Neuron (in vitro differentiated cells): ENCODE measurements around the gene MCL1.
"Not testable (repeated sequence)": the region's sequence is repeated elsewhere in the genome, so short reads cannot be mapped to it uniquely, and the experiment has no call there.

Experiments
- H2AFZ ChIP-seq: one replicate; pipeline ENCODE4 v1.6.1; 2013; ENCODE audit warnings: low read depth, mild to moderate bottlenecking, inconsistent platforms, low read length, moderate library complexity
- H3K27me3 ChIP-seq: one replicate; pipeline ENCODE4 v1.6.1; 2013; ENCODE audit warnings: low read length; ENCODE audit not compliant: insufficient read depth
- H3K36me3 ChIP-seq: one replicate; pipeline ENCODE4 v1.6.1; 2013; ENCODE audit warnings: low read length; ENCODE audit not compliant: insufficient read depth
- H3K4me1 ChIP-seq: one replicate; pipeline ENCODE4 v1.6.1; 2013; ENCODE audit warnings: low read length; ENCODE audit not compliant: insufficient read depth
- H3K4me3 ChIP-seq: 2 replicates; pipeline ENCODE4 v1.5.1; 2013; ENCODE audit warnings: mild to moderate bottlenecking, low read length, moderate library complexity
- H3K9me3 ChIP-seq: one replicate; pipeline ENCODE4 v1.6.1; 2013; ENCODE audit warnings: low read length

Gene MCL1

DNA sequence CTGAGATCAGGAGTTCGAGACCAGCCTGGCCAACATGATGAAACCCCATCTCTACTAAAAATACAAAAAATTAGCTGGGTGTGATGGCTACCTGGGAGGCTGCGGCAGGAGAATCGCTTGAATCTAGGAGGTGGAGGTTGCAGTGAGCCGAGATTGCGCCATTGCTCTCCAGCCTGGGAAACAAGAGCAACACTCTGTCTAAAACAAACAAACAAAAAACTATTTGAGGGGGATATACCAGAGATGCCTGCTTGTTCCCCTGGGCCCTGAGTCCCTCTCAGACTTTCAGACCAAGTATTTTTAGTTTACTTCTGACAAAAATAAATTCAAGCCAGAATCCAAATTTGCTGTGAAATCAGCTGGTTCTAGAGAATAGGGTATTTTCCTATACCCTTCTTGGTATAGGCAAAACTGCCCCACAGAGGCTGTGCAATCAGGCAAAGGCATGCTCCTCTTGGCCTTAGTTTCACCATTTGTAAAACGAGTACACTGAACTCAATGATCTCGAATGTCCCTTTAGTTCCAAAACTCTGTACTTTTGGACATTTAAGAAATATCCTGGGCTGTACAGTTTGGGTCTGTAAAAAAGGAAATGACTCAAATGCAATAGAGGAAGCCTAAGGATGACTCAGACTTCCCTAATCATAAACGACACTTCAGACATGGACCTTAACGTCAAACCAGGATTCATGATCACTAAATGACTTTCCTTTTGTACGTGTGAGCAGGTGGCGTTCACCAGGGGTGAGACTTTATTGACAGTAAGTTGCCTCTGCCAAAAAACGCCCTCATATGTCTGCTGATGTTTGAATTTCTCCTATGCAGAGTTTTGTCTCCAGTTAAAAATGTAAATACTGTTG, 33.9 kb upstream of the MCL1 start:
- no peak overlapping the region for H3K4me3 ChIP-seq
- H2AFZ ChIP-seq = no peak overlapping the region
- no peaks in the 10 kb centered on the region for H3K9me3 ChIP-seq
- H3K36me3 ChIP-seq = peaks cover 38% of the 10 kb centered on the region
- peaks cover 20% of the 10 kb centered on the region for H3K4me1 ChIP-seq
- H3K27me3 ChIP-seq = no peaks in the 10 kb centered on the region

DNA sequence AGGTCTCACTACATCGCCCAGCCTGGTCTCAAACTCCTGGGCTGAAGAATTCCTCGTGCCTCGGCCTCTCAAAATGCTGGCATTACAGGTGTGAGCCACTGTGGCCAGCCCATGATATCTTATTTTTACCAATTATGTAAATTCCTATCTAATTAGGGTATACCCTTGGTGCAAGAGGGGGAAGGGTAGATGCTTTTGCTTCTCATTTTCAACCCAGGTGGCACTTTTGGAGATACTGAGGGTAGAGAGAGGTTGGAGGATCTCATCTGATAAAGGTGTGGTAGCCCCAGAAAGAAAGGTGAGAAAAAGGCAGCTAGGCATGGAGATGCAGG, 32.6 kb upstream of the MCL1 start:
- H3K9me3 ChIP-seq = no peaks in the 10 kb centered on the region
- peaks cover 20% of the 10 kb centered on the region for H3K4me1 ChIP-seq
- H3K4me3 ChIP-seq = no peak overlapping the region
- H3K36me3 ChIP-seq = peaks cover 31% of the 10 kb centered on the region
- H3K27me3 ChIP-seq = no peaks in the 10 kb centered on the region
- H2AFZ ChIP-seq = no peak overlapping the region

DNA sequence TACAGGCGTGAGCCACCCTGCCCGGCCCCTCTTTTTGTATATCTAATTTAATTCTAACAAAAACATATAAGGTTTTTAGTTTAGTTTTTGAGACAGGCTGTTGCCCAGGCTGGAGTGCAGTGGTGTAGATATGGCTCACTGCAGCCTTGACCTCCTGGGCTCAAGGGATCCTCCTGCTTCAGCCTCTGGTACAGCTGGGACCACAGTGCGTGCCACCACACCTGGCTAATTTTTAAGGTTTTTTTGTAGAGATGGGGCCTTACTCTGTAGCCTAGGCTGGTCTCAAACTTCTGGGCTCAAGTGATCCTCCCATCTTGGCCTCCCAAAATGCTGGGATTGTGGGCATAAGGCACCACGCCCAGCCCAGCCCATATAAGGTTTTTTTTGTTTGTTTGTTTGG, 31.2 kb upstream of the MCL1 start:
- H3K9me3 ChIP-seq = no peaks in the 10 kb centered on the region
- peaks cover 21% of the 10 kb centered on the region for H3K36me3 ChIP-seq
- no peaks in the 10 kb centered on the region for H3K27me3 ChIP-seq
- no peak overlapping the region for H2AFZ ChIP-seq
- no peak overlapping the region for H3K4me3 ChIP-seq
- peaks cover 20% of the 10 kb centered on the region for H3K4me1 ChIP-seq

GRCh38 chr1:150609732-150610131, 30.3 kb upstream of the MCL1 start:
- Histone ChIP-seq H3K4me1 (peaks cover 22% of the 10 kb centered on the region), H3K36me3 (peaks cover 14% of the 10 kb centered on the region), H2AFZ (no peak overlapping the region)

DNA sequence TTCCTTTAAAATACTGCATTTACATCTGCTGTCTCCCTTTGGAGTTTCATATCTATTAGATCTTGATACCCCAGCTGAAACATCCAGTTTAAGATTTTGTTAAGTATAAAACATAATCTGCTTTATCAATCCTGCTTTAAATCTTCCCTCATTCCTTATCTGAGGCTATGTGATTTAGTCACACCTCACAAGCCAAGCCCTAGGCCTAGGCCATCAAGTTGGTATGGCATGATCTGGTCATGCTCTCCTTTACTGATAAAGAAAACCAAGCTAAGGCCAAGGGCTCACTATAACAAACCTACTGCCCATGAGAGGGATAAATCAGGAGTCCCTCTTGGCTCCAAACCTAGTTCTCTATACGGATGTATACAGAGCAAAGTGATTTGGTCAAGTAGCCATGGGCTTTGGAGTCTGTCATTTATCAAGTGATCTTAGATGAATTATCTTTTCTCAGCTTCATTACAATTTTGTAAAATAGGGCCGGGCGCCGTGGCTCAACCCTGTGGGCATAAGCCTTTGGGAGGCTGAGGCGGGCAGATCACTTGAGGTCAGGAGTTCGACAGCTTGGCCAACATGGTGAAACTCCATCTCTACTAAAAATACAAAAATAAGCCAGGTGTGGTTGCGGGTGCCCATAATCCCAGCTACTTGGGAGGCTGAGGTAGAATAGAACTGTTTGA, 27.2 kb upstream of the MCL1 start:
- Histone ChIP-seq H3K27me3 (no peaks in the 10 kb centered on the region), H3K9me3 (no peaks in the 10 kb centered on the region), H3K36me3 (peaks cover 2% of the 10 kb centered on the region), H3K4me1 (peaks cover 29% of the 10 kb centered on the region), H2AFZ (no peak overlapping the region), H3K4me3 (no peak overlapping the region)

More at GRCh38 chr1:150609732-150610131, 30.3 kb upstream of the MCL1 start:
- no peak overlapping the region for H3K4me3 ChIP-seq
- H3K9me3 ChIP-seq = no peaks in the 10 kb centered on the region
- H3K27me3 ChIP-seq = no peaks in the 10 kb centered on the region

- H3K4me3 ChIP-seq, H3K9me3 ChIP-seq, H3K36me3 ChIP-seq, H2AFZ ChIP-seq, H3K27me3 ChIP-seq: not testable (repeated sequence)
- peaks cover 23% of the 10 kb centered on the region for H3K4me1 ChIP-seq
Measured at GRCh38 chr1:150605451-150605731, 26.0 kb upstream of the MCL1 start.

- no peaks in the 10 kb centered on the region for H3K27me3 ChIP-seq
- H3K36me3 ChIP-seq = no peaks in the 10 kb centered on the region
- H3K9me3 ChIP-seq = no peaks in the 10 kb centered on the region
- no peak overlapping the region for H3K4me3 ChIP-seq
- H3K4me1 ChIP-seq = peaks cover 14% of the 10 kb centered on the region
- H2AFZ ChIP-seq = no peak overlapping the region
Measured at GRCh38 chr1:150604226-150604588, 24.8 kb upstream of the MCL1 start.

DNA sequence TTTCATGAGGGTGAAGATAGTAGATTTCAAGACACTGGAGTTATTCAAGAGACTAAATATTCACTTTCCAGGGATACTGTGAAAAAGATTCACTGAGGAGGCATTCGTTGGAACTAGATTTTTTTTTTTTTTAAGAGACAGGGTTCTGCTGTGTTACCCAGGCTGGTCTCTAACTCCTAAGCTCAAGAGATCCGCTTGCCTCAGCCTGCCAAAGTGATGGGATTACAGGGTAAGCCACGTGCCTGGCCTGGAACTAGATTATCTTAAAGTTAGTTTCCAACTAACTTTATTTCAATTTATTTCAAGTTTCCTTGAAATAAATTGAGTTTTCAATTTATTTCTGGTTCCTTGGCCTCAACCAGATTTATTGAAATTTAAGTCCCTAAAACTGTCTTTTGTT, 24.3 kb upstream of the MCL1 start:
- Histone ChIP-seq H3K36me3 (no peaks in the 10 kb centered on the region), H3K9me3 (no peaks in the 10 kb centered on the region), H3K4me1 (peaks cover 10% of the 10 kb centered on the region), H3K4me3 (no peak overlapping the region), H3K27me3 (no peaks in the 10 kb centered on the region), H2AFZ (no peak overlapping the region)

GRCh38 chr1:150602372-150602771, 23.0 kb upstream of the MCL1 start:
- H3K4me1 ChIP-seq = peaks cover 10% of the 10 kb centered on the region
- not testable (repeated sequence) for H2AFZ ChIP-seq, H3K9me3 ChIP-seq, H3K36me3 ChIP-seq, H3K4me3 ChIP-seq, H3K27me3 ChIP-seq

DNA sequence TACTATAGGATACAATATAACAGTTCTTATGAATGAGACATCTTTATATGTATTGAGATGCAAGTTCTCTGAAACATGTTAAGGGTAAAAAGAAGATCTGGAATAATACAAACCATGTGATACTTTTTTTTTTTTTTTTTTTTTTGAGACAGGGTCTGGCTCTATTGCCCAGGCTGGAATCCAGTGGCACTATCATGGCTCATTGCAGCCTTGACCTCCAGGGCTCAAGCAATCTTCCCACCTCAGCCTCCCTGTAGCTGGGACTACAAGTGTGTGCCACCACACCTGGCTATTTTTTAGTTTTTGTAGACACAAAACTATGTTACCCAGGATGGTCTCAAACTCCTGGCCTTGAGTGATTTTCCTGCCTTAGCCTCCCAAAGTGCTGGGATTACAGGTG, 22.1 kb upstream of the MCL1 start:
- Histone ChIP-seq H3K4me3 (no peak overlapping the region), H2AFZ (no peak overlapping the region), H3K27me3 (no peaks in the 10 kb centered on the region), H3K36me3 (no peaks in the 10 kb centered on the region), H3K9me3 (no peaks in the 10 kb centered on the region), H3K4me1 (peaks cover 10% of the 10 kb centered on the region)

GRCh38 chr1:150598346-150598745, 18.9 kb upstream of the MCL1 start:
- H3K4me1 ChIP-seq, H3K27me3 ChIP-seq, H2AFZ ChIP-seq, H3K36me3 ChIP-seq, H3K4me3 ChIP-seq, H3K9me3 ChIP-seq: not testable (repeated sequence)

DNA sequence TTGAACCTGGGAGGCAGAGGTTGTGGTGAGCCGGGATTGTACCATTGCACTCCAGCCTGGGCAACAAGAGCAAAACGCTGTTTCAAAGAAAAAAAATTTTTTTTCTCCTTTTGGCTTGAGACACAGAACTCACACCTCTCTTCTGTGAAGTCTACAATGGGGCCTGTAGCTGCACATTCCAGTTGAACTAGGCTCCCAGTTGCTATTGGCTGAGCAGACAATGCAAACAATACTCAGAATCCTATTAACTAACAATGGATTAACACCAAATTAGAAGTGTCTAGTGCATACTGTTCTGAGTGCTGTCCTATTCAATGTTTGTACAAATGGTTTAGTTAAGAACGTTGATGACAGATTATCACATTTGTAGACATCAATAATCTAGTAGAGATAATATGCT, 17.6 kb upstream of the MCL1 start:
- no peaks in the 10 kb centered on the region for H3K36me3 ChIP-seq
- H3K4me1 ChIP-seq = no peaks in the 10 kb centered on the region
- H3K4me3 ChIP-seq = no peak overlapping the region
- H3K27me3 ChIP-seq = no peaks in the 10 kb centered on the region
- H3K9me3 ChIP-seq = no peaks in the 10 kb centered on the region
- H2AFZ ChIP-seq = no peak overlapping the region

DNA sequence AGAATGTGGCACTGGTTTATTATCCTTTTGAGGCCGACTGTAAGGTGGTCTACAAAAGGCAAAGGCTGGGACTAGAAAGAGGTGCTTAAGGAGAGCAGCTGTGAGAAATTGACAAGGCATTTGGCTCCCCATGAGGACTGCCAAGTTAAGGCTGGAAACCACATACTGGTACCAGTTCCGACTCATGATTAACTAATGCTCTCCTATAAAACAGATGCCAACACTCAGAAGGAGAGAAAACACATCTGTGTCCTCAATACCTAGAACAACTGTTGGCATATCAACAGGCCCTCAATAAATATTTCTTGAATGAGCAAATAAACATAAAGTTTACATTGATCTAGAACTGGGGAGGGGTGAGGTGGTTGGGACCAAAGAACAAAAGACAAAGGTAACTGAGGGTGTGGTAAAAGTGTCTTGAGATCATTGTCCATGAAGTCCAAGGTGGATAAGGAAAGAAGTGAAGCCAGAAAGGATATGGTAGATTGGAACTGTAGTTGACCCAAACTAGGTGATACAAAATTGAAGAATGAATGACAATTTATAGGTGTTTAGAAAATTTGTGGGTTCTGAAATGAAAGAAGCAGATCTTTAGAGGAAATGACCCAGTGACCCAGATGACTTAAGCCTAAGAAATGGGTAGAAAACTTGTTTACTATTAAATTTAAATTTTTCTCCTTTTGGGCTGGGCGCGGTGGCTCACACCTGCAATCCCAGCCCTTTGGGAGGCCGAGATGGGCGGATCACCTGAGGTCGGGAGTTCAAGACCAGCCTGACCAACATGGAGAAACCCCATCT, 16.9 kb upstream of the MCL1 start:
- no peak overlapping the region for H3K4me3 ChIP-seq
- H2AFZ ChIP-seq = no peak overlapping the region
- no peaks in the 10 kb centered on the region for H3K9me3 ChIP-seq
- H3K4me1 ChIP-seq = no peaks in the 10 kb centered on the region
- no peaks in the 10 kb centered on the region for H3K36me3 ChIP-seq
- no peaks in the 10 kb centered on the region for H3K27me3 ChIP-seq
